Left ventricle myocardium superior (tissue), 1 donor: Measurements from ENCODE around the gene USP21. TPM values are rescaled to one million over a fixed set of nuclear protein-coding genes. Genes with fewer than 3 reads are reported as not detected.

Experiments
- ATAC-seq: fragments of 200-7000 bp; cut with Tn5 transposase; one replicate; pipeline ENCODE4 v1.9.1; 2020; ENCODE audit warnings: mild to moderate bottlenecking, moderate library complexity
- DNase-seq: peaks from one replicate; pipeline ENCODE4 v3.0.0-alpha.2; 2020
- intact Hi-C: fragments of 100-400 bp; cut with micrococcal nuclease; formaldehyde crosslinking; loops from one replicate; pipeline ENCODE4 v1.11.0; 2022
- total RNA-seq: library from RNA; stranded (reverse); fragmentation: NEBNext Ultra II Directional; extraction: Animal tissue kit (Norgen Biotek cat#: 25700); gene quantifications from one replicate; pipeline ENCODE4 v1.2.1, GENCODE V29; 2021
- donor health status: DM: no; HTN: yes; CAD: no; lungs with severe emphysema.

USP21 gene
- total RNA-seq, 1 donor from 2014 or later: 22.9 TPM

- intact Hi-C loops: no loop called here
- ATAC-seq: no peak
- no peak for DNase-seq
These were observed 5.8 kb downstream of the USP21 start for GRCh38 chr1:161164901-161165610.

DNA sequence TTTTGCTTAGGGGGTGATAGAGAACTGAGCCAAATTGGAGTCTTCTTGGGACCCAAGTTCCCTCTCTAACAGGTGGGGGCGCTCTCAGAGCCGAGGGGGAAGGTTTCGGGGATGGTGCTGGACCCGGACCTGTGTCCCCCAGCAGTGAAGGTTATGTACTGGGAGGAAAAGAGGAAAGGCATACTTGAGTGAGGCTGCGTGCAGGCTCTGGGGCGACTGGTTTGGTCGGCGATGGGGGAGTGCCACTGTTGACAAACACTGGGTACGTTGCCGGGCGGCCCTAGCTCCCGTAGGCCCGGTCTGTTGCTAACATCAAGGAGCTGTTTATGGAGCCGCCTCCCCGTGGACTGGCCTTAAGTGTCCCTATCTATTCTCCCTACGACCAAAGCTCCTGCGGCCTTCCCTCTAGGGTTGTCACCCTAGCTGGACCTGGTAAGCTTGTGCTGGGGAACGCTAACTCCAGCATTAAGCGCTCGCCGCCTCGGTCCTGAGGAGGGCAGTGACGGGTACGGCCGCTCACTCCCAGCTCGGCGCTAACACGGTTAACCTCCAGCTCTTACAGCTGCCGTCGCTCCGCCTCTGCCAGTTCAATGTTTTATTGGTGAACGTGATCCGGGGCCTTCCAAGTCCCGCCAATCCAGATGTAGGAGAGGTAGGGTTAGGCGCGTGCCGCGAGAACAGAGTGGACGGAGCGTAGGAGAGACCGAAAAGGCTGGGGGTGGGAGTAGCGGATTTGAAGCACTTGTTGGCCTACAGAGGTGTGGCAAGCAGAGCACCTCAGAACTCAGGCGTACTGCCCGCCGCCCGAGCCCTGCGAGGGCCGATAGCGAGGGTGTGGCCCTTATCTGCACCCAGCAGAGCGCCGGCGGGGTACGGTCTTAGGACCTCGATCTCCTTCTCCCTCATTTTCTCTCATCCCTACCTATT lies 6.7 kb downstream of the USP21 start, which contains the start of gene PPOX:
Gene PPOX (plus strand): TSS at position 685 of the 927 bp plus-strand sequence. CDS start 422 bp downstream, outside the sequence.
- intact Hi-C loops: no loop called here
- peak; percentile 95 for ATAC-seq
- DNase-seq: peak; percentile 96

DNA sequence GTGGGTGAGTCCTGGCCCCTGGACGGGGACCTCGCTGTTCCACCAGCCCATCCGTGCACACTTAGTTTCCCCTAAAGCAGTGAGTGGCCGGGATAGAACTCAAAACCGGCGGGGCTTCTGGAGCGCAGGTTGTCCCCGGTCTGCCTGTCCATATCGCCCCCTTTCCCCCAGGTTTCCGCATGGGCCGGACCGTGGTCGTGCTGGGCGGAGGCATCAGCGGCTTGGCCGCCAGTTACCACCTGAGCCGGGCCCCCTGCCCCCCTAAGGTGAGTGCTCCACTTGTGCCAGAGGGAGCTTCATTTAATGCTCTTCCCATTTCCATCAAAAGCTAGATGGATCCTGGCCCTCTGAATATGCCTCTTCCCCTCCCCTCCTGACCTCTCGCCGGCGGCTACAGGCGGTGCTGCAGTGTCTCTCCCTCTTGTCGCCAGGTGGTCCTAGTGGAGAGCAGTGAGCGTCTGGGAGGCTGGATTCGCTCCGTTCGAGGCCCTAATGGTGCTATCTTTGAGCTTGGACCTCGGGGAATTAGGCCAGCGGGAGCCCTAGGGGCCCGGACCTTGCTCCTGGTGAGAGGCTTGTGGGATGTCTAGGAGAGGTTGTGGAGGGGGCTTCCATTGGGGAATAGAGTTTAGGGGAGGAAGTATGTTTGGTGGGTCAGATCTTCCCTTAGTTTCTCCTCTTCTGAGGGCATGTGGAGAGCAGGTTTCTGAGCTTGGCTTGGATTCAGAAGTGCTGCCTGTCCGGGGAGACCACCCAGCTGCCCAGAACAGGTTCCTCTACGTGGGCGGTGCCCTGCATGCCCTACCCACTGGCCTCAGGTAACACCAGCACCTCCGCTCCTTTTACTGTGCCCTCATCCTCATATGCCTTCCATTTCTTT lies 7.6 kb downstream of the USP21 start:
- no peak for ATAC-seq
- DNase-seq: peak; percentile 37
- intact Hi-C loops: no loop called here

GRCh38 chr1:161168906-161169305 lies 9.6 kb downstream of the USP21 start:
- ATAC-seq (no peak), DNase-seq (no peak)
- intact Hi-C loops: no loop called here

- DNase-seq (no peak), ATAC-seq (no peak)
- intact Hi-C loops: no loop called here
These were observed 11.9 kb downstream of the USP21 start for GRCh38 chr1:161171191-161171590.

GRCh38 chr1:161171696-161172095 lies 12.4 kb downstream of the USP21 start:
- DNase-seq (no peak), ATAC-seq (no peak)
- intact Hi-C loops: no loop called here

DNA sequence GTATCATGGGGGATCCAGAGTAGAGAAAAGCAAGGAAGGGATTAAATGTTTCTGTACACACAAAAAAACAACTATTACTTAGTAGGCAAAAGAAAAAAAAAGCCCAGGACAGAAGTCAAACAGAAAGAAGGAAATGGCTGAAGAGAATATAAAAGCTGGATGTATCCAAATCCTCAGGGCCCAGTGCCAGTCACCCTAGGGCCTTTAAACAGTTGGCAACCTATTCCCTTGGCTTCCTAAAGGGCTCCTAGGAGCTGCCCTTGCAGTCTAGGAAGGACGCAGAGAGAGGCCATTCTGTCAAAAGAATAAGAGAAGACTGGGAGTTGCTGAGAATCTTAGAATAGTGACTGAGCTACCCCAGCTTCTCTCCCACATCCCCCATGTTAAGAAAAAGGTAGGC lies 13.0 kb downstream of the USP21 start:
- intact Hi-C loops: no loop called here
- DNase-seq (no peak), ATAC-seq (no peak)

- ATAC-seq: peak; percentile 6
- no peak for DNase-seq
These were observed 13.6 kb downstream of the USP21 start for GRCh38 chr1:161172776-161173376.

GRCh38 chr1:161173711-161174110 lies 14.4 kb downstream of the USP21 start:
- no peak for DNase-seq
- intact Hi-C loops: no loop called here
- ATAC-seq: no peak

More at GRCh38 chr1:161172776-161173376, 13.6 kb downstream of the USP21 start:
- intact Hi-C loops: no loop called here

DNA sequence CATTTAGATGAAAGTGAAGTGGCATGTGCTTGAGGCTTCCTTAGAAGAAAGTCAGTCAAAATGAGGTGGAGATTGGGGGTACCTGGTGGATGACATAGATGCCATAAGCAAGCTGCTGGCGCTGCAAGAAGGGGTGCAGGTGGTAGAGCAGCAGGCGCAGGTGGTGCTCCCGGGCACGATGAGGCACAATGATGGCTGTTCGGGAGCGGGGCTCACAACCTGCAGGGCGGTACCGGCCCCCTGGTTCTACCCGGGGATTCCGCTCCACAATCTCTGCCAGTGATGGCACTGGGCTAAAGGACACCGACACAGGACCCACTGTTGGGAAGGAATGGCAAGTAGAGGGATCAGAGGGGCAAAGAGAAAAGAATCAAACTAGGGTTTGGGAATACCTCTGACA lies 15.6 kb downstream of the USP21 start:
- ATAC-seq (no peak), DNase-seq (no peak)
- intact Hi-C loops: no loop called here

GRCh38 chr1:161175771-161176453 lies 16.6 kb downstream of the USP21 start:
- no peak for DNase-seq
- intact Hi-C loops: no loop called here
- no peak for ATAC-seq

DNA sequence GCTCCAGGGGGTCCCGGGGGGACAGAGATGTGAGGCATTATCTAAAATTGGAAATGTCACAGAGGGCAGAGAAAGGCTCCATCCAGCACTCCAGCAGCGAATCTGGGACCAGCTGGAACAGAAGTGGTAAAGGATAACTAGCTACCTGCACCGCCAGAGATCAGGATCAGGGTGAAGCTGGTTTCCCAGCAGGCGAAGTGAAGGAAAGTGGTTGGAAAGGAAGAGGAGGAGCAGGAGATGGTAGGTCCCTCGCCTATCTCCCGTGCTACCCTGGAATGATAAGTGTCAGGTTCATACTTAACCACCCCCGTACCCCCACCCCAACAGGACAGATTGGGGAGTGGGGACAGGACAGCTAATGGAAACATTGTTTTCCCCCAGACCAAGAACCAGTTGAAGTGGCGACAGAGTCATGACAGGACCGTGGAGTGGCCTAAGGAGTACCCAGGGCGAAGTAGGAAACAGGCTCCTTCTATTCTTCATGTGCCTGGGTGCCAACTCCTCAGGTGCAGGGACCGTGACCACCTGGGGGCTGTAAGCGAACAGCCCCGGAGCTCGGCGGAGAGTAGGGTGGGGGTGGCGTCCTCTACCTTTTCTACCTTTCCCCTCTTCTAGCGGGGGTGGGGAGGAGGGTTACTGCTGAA lies 17.3 kb downstream of the USP21 start:
- ATAC-seq (no peak), DNase-seq (no peak)
- intact Hi-C loops: no loop called here

- DNase-seq: peak; percentile 94
- peak; percentile 96 for ATAC-seq
- intact Hi-C loops: no loop called here
These were observed 18.0 kb downstream of the USP21 start, which contains the start of gene B4GALT3 for GRCh38 chr1:161177112-161177935. Gene B4GALT3 (minus strand): TSS chr1:161177507. CDS start chr1:161176060, 1,447 bp downstream.

DNA sequence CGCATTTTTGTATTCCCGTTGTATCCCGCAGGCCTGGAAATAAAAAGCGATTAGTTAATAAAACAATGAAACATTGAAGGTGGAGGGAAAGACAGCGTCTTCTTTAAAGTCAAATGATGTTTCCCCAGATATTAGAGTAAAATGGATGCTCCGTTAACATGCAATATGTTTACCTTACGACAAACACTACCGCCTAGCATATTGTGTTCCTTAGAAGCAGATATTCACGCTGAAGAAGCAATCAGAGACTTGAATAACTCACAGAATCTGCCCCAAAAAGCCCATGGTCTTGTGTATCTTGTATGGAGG lies 18.6 kb downstream of the USP21 start:
- ATAC-seq (no peak), DNase-seq (no peak)
- intact Hi-C loops: no loop called here

DNA sequence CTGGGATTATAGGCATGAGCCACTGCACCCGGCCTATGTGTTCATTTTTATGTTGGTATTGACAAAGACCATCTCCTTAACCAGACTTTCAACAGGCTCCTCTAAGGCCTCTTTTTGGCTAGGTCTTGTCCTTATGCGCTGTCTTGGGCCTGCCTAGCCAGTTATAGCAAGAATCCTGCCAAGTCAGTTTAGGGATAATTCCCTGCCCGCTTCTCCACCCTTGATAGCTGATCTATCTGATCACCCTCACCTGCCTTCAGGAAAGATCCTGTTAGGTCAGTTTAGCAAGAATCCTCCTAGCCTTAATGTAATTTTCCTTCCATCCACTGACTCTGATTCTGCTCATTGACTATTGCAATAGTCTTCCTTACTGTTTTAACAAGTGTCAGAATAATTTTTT lies 20.4 kb downstream of the USP21 start:
- intact Hi-C loops: no loop called here
- no peak for DNase-seq
- ATAC-seq: no peak

GRCh38 chr1:161180639-161181038 lies 21.3 kb downstream of the USP21 start:
- ATAC-seq: no peak
- intact Hi-C loops: no loop called here

DNA sequence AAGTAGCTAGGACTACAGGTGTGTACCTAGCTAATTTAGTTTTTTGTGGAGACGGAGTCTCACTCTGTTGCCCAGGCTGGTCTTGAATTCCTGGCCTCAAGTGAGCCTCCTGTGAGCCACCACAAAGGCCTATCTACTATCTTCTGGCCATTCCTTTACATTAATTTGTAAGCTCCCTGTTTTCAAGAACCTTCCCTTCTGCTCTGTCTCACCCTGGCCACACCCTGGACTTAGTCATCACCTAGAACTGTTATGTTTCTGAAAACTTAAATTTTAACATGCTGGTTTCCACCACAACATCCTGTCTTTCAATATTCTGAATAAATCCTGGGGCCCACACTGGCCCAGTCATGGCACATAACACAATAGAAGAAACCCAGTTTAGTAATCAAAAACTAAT lies 22.9 kb downstream of the USP21 start:
- no peak for ATAC-seq

More at GRCh38 chr1:161180639-161181038, 21.3 kb downstream of the USP21 start:
- DNase-seq: no peak

More for the DNA sequence above, 22.9 kb downstream of the USP21 start:
- no peak for DNase-seq
- intact Hi-C loops: no loop called here
